ENCODE results near the gene GUCY2F.

- TF ChIP-seq FOXK2 (IDR thresholded peaks at IDR 0.05) = no peak
- TF ChIP-seq CTBP1 (IDR thresholded peaks at IDR 0.05; ENCODE audit: borderline replicate concordance) = no peak
- no peak for TF ChIP-seq PKNOX1 (IDR thresholded peaks at IDR 0.05)
- no peak for TF ChIP-seq ZNF384 (IDR thresholded peaks at IDR 0.05)
- no peak for TF ChIP-seq ARNT (IDR thresholded peaks at IDR 0.05)
- TF ChIP-seq FOXM1 (IDR thresholded peaks at IDR 0.05; ENCODE audit: borderline replicate concordance) = no peak
- TF ChIP-seq FOXA1 (IDR thresholded peaks at IDR 0.05) = no peak
- TF ChIP-seq L3MBTL2 (conservative IDR thresholded peaks at IDR 0.05) = no peak
- no peak for TF ChIP-seq SP1 (IDR thresholded peaks at IDR 0.05)
- TF ChIP-seq LEF1 (IDR thresholded peaks at IDR 0.05; ENCODE audit: borderline replicate concordance) = no peak
- TF ChIP-seq BHLHE40 (IDR thresholded peaks at IDR 0.05; ENCODE audit: borderline replicate concordance) = no peak
- no peak for TF ChIP-seq ELF4 (IDR thresholded peaks at IDR 0.05)
Measured at GRCh38 chrX:109484886-109485285, 3.0 kb upstream of the GUCY2F start.

Measured in HEK293T (cell line).